ENCODE data around the gene SEMA6B.

DNA sequence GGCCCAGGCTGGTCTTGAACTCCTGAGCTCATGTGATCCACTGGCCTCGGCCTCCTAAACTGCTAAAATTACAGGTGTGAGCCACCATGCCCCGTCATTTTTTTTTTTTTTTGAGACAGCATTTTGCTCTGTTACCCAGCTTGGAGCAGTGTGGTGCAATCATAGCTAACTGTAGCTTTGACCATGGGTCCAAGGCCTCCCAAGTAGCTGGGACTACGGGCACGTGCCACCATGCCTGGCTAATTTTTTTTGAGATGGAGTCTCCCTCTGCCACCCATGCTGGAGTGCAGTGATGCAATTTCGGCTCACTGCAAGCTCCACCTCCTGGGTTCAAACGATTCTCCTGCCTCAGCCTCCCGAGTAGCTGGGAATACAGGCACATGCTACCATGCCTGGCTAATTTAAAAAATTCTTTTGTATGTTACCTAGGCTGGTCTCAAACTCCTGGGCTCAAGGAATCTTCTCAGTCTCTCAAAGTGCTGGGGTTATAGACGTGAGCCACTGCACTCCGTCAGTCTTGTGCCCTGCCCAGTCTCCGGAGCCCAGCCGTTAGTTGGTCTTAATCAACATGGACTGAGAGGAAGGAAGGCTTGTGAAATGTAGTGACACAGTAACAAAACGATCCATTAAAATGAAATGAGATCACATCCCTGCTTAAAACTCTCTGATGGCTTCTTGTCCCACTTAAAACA lies 18.2 kb downstream of the SEMA6B start:
- TF ChIP-seq, protein P1, sequence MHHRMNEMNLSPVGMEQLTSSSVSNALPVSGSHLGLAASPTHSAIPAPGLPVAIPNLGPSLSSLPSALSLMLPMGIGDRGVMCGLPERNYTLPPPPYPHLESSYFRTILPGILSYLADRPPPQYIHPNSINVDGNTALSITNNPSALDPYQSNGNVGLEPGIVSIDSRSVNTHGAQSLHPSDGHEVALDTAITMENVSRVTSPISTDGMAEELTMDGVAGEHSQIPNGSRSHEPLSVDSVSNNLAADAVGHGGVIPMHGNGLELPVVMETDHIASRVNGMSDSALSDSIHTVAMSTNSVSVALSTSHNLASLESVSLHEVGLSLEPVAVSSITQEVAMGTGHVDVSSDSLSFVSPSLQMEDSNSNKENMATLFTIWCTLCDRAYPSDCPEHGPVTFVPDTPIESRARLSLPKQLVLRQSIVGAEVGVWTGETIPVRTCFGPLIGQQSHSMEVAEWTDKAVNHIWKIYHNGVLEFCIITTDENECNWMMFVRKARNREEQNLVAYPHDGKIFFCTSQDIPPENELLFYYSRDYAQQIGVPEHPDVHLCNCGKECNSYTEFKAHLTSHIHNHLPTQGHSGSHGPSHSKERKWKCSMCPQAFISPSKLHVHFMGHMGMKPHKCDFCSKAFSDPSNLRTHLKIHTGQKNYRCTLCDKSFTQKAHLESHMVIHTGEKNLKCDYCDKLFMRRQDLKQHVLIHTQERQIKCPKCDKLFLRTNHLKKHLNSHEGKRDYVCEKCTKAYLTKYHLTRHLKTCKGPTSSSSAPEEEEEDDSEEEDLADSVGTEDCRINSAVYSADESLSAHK (tag by site-specific recombination; IDR thresholded peaks at IDR 0.05) = no peak
- TF ChIP-seq, protein P2, sequence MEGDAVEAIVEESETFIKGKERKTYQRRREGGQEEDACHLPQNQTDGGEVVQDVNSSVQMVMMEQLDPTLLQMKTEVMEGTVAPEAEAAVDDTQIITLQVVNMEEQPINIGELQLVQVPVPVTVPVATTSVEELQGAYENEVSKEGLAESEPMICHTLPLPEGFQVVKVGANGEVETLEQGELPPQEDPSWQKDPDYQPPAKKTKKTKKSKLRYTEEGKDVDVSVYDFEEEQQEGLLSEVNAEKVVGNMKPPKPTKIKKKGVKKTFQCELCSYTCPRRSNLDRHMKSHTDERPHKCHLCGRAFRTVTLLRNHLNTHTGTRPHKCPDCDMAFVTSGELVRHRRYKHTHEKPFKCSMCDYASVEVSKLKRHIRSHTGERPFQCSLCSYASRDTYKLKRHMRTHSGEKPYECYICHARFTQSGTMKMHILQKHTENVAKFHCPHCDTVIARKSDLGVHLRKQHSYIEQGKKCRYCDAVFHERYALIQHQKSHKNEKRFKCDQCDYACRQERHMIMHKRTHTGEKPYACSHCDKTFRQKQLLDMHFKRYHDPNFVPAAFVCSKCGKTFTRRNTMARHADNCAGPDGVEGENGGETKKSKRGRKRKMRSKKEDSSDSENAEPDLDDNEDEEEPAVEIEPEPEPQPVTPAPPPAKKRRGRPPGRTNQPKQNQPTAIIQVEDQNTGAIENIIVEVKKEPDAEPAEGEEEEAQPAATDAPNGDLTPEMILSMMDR (tag by site-specific recombination; IDR thresholded peaks at IDR 0.05) = no peak
- TF ChIP-seq ZNF354C (tag by site-specific recombination; IDR thresholded peaks at IDR 0.05; ENCODE audit: borderline replicate concordance, low read depth) (no peak), ZBTB7A (tag by site-specific recombination; IDR thresholded peaks at IDR 0.05; ENCODE audit: low read depth) (no peak), ZNF169 (tag by site-specific recombination; IDR thresholded peaks at IDR 0.05) (no peak), ZNF350 (tag by site-specific recombination; IDR thresholded peaks at IDR 0.05) (no peak)

Measured in HEK293 (cell line).